ENCODE data around the gene ZFAND3. TPM values are rescaled to one million over a fixed set of nuclear protein-coding genes. Genes with fewer than 3 reads are reported as not detected.

Gene ZFAND3
- polyA plus RNA-seq, 3 donors = 11.5 to 21.1 (median 11.7) TPM

DNA sequence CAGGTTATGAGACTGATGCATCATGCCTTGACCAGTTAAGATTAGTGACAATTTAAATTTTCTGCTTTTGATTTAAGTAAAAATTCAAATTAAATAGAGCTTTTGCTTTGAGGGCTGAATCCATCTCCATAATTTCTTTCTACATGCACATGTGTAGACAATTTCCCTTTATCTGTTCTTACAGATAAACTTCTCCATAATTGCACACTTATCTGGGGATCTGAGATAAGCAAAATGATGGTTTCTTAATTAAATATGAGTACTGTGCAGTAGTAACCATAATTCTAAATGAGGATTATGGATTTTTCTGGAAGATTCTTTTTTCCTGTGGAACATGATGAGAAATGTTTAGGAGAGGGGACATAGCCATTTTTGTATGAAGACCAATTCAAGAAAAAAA, 44.7 kb downstream of the ZFAND3 start:
- peaks cover 34 to 43% of the 10 kb centered on the region in 2 donors for H3K4me1 ChIP-seq (ENCODE audit: control insufficient read depth in 1 of 2, insufficient read depth in 2 of 2, low read length in 2 of 2)
- no peak overlapping the region for H3K4me2 ChIP-seq (replicated peaks; ENCODE audit: extremely low read depth, low read length, poor library complexity, severe bottlenecking)
- intact Hi-C loops (cut with micrococcal nuclease) = loop anchor here in 1 of 2 donors (2.0 kb wide), 1 partner anchor 15 kb away; no protein-coding TSS in a partner anchor
- Mint-ChIP-seq H3K4me1 (peaks cover 56% of the 10 kb centered on the region), H3K27me3 (ENCODE audit: low read depth in 3 of 3) (no peaks in the 10 kb centered on the region), H3K36me3 (peaks cover 6 to 20% of the 10 kb centered on the region in 2 donors), H3K27ac (no peak overlapping the region), H3K4me3 (no peak overlapping the region), H3K9me3 (no peaks in the 10 kb centered on the region)
- DNase-seq = no peak
- H3K27ac ChIP-seq (ENCODE audit: low read depth in 1 of 2, low read length in 2 of 2) = no peak overlapping the region
- H3K27me3 ChIP-seq (ENCODE audit: control insufficient read depth in 2 of 2, insufficient read depth in 2 of 2, low read length in 2 of 2) = no peaks in the 10 kb centered on the region
- H2AFZ ChIP-seq (ENCODE audit: insufficient read depth, low read depth, low read length, poor library complexity, severe bottlenecking) = no peak overlapping the region
- H3K9ac ChIP-seq (ENCODE audit: insufficient read depth, low read length, poor library complexity, severe bottlenecking) = no peak overlapping the region
- peaks cover 99% of the 10 kb centered on the region for H3K79me2 ChIP-seq (ENCODE audit: insufficient read depth, low read length)
- peaks cover 99% of the 10 kb centered on the region for H4K20me1 ChIP-seq (ENCODE audit: insufficient read depth, low read length)
- H3K9me3 ChIP-seq (replicated peaks in 1 of 2; ENCODE audit: control insufficient read depth in 1 of 2, insufficient read depth in 1 of 2, low read length in 2 of 2) = no peaks in the 10 kb centered on the region
- peaks cover 0 to 10% of the 10 kb centered on the region in 2 donors for H3K36me3 ChIP-seq (replicated peaks in 1 of 2; ENCODE audit: control insufficient read depth in 1 of 2, insufficient read depth in 2 of 2, low read length in 2 of 2)
- H3K4me3 ChIP-seq (replicated peaks in 1 of 3; ENCODE audit: low read depth in 2 of 3, low read length in 3 of 3) = no peak overlapping the region
- TF ChIP-seq, protein P1, sequence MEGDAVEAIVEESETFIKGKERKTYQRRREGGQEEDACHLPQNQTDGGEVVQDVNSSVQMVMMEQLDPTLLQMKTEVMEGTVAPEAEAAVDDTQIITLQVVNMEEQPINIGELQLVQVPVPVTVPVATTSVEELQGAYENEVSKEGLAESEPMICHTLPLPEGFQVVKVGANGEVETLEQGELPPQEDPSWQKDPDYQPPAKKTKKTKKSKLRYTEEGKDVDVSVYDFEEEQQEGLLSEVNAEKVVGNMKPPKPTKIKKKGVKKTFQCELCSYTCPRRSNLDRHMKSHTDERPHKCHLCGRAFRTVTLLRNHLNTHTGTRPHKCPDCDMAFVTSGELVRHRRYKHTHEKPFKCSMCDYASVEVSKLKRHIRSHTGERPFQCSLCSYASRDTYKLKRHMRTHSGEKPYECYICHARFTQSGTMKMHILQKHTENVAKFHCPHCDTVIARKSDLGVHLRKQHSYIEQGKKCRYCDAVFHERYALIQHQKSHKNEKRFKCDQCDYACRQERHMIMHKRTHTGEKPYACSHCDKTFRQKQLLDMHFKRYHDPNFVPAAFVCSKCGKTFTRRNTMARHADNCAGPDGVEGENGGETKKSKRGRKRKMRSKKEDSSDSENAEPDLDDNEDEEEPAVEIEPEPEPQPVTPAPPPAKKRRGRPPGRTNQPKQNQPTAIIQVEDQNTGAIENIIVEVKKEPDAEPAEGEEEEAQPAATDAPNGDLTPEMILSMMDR (IDR thresholded peaks at IDR 0.05) = no peak

DNA sequence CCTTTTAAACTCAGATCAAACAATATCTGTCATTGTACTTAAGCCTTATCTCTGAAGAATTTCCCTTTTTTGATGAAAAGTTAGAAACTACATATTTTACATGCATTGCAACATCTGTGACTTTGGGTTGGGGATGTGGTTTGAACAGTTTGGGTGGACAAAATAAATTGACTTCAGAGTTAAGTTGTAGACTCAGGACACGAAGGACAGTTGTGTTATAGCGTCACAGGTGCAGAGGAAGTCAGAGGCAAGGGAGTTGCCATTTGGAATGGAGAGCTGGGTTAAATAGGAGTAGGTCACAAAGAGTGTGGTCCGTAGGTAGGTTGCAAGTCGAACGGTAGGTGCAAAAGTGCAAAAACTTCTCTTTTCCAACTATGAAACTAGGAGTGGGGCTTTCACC, 46.0 kb downstream of the ZFAND3 start:
- Mint-ChIP-seq H3K4me1 (peaks cover 54% of the 10 kb centered on the region), H3K4me3 (peak overlapping the region in 1 of 2 donors; percentile 81), H3K9me3 (no peaks in the 10 kb centered on the region), H3K36me3 (peaks cover 8 to 20% of the 10 kb centered on the region in 2 donors), H3K27ac (peak overlapping the region; percentile 65 to 91 (median 73)), H3K27me3 (ENCODE audit: low read depth in 3 of 3) (no peaks in the 10 kb centered on the region)
- Histone ChIP-seq H3K36me3 (replicated peaks in 1 of 2; ENCODE audit: control insufficient read depth in 1 of 2, insufficient read depth in 2 of 2, low read length in 2 of 2) (peaks cover 0 to 10% of the 10 kb centered on the region in 2 donors), H3K4me3 (replicated peaks in 1 of 3; ENCODE audit: low read depth in 2 of 3, low read length in 3 of 3) (peak overlapping the region in 1 of 3 experiments; percentile 18), H3K9ac (ENCODE audit: insufficient read depth, low read length, poor library complexity, severe bottlenecking) (no peak overlapping the region), H4K20me1 (ENCODE audit: insufficient read depth, low read length) (peaks cover 99% of the 10 kb centered on the region), H3K9me3 (replicated peaks in 1 of 2; ENCODE audit: control insufficient read depth in 1 of 2, insufficient read depth in 1 of 2, low read length in 2 of 2) (no peaks in the 10 kb centered on the region), H3K4me2 (replicated peaks; ENCODE audit: extremely low read depth, low read length, poor library complexity, severe bottlenecking) (peak overlapping the region; percentile 52), H3K4me1 (ENCODE audit: control insufficient read depth in 1 of 2, insufficient read depth in 2 of 2, low read length in 2 of 2) (peaks cover 34 to 43% of the 10 kb centered on the region in 2 donors), H3K79me2 (ENCODE audit: insufficient read depth, low read length) (peaks cover 99% of the 10 kb centered on the region), H3K27ac (ENCODE audit: low read depth in 1 of 2, low read length in 2 of 2) (peak overlapping the region in 1 of 2 donors; percentile 52), H2AFZ (ENCODE audit: insufficient read depth, low read depth, low read length, poor library complexity, severe bottlenecking) (no peak overlapping the region), H3K27me3 (ENCODE audit: control insufficient read depth in 2 of 2, insufficient read depth in 2 of 2, low read length in 2 of 2) (no peaks in the 10 kb centered on the region)
- DNase-seq = peak in 2 of 3 donors; percentile 7 to 24
- TF ChIP-seq, protein P1 (IDR thresholded peaks at IDR 0.05) = no peak
- 0% methylated on average over 2 of the region's 5 CpGs for WGBS (ENCODE audit: insufficient coverage)
- intact Hi-C loops (cut with micrococcal nuclease) = loop anchor here (2.0 to 5.0 kb wide), 2 partner anchors 13 to 73 kb away; no protein-coding TSS in a partner anchor

Data from CD14-positive monocyte (primary cell).